ENCODE results near the gene TMSB4X.

TMSB4X gene

DNA sequence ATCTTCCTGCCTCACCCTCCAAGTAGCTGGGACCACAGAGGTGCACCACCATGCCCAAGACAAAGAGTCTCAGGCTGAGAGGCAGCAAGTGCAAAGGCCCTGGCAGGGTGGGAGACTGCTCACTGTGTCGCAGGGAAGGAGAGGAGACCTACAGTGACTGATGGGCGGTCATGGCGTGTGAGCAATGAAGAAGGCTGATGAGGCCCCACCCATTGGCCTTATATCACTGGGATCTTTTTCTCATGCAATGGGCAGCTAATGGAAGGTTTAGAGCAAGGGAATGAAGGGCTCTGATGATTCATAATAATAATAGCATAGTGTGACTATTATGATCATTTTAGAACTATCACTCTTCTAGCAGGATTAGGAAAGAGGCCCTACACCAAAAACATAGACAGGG is 48.7 kb downstream of the TMSB4X start:
- DNase-seq (ENCODE audit: low read depth in 1 of 2, low spot score in 1 of 2), result no peak

DNA sequence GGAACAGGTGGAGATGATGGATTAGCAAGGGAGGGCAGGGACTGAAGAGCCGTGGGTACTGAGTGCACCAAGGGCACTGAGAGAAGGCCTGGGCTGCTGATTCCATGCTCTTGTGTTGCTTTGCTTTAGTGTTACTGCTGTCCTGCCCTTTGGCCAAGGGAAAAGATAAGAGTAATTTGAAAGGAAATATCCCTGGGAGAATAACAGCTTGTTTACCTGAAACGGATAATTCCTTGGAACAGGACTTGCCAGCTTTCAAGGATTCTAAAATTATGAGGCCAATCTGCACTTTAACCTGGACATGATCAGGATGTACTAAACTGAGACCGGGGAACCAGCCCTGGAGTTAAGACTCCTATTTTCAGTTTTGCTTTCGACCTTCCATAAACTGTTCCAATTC is 49.1 kb downstream of the TMSB4X start:
- DNase-seq (ENCODE audit: low read depth in 1 of 2, low spot score in 1 of 2), result no peak

DNA sequence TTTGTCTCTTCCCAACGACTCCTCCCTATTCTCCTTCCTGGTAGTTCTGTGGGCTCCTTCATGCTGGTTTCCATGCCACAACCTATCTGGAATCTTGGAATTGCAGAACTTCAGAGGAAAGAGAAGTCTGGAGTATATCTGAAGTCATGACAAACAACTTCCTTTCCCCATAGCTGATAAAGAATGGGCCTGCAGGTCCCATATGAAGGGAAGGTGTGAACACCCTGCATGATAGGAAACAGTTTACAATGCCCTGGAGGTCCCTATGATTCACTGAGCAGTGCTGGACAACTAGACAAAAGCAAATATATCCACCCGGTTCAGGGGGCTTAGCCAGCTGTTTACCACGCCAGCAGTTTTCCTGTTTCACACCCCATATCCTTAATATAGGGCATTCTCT is 50.1 kb downstream of the TMSB4X start:
- no peak for DNase-seq (ENCODE audit: low read depth in 1 of 2, low spot score in 1 of 2)
